Activated gamma-delta T cell treated with Interleukin-2 at 50 U/mL for 16 hours (primary cell): ENCODE measurements around the gene MYBPHL.

Experiments
- DNase-seq: peaks from one replicate; pipeline ENCODE4 v3.0.0-alpha.2; 2020

MYBPHL gene

GRCh38 chr1:109263234-109263596 lies 43.6 kb downstream of the MYBPHL start:
- no peak for DNase-seq

GRCh38 chr1:109262231-109263055 lies 44.4 kb downstream of the MYBPHL start:
- DNase-seq = no peak

- no peak for DNase-seq
Observed at GRCh38 chr1:109261578-109261977, 45.2 kb downstream of the MYBPHL start.

GRCh38 chr1:109261006-109261405 lies 45.8 kb downstream of the MYBPHL start:
- no peak for DNase-seq

GRCh38 chr1:109259674-109260557 lies 46.9 kb downstream of the MYBPHL start:
- DNase-seq = no peak

- DNase-seq = no peak
Observed at GRCh38 chr1:109258481-109259466, 48.0 kb downstream of the MYBPHL start.

- DNase-seq = no peak
Observed at GRCh38 chr1:109257682-109258421, 49.0 kb downstream of the MYBPHL start.

- no peak for DNase-seq
Observed at GRCh38 chr1:109256971-109257681, 49.7 kb downstream of the MYBPHL start.

GRCh38 chr1:109256085-109256484 lies 50.7 kb downstream of the MYBPHL start:
- no peak for DNase-seq

- no peak for DNase-seq
Observed at GRCh38 chr1:109255678-109256077, 51.1 kb downstream of the MYBPHL start.

GRCh38 chr1:109255097-109255651 lies 51.6 kb downstream of the MYBPHL start:
- no peak for DNase-seq

GRCh38 chr1:109254621-109255096 lies 52.2 kb downstream of the MYBPHL start:
- no peak for DNase-seq

GRCh38 chr1:109253803-109254620 lies 52.8 kb downstream of the MYBPHL start:
- DNase-seq = no peak

- DNase-seq = no peak
Observed at GRCh38 chr1:109252893-109253802, 53.7 kb downstream of the MYBPHL start.

GRCh38 chr1:109252167-109252892 lies 54.5 kb downstream of the MYBPHL start:
- no peak for DNase-seq

- no peak for DNase-seq
Observed at GRCh38 chr1:109251277-109252166, 55.3 kb downstream of the MYBPHL start.
